Panc1 (cell line): ENCODE data around the gene OR11H6. TPM values are rescaled to one million over a fixed set of nuclear protein-coding genes. Genes with fewer than 3 reads are reported as not detected.

Source experiments
- ATAC-seq: fragments of 200-7000 bp; cut with Tn5 transposase; 2 replicates; pipeline ENCODE4 v1.9.1; 2020; ENCODE audit warnings: mild to moderate bottlenecking, moderate library complexity
- BruUV-seq: library from RNA; stranded (reverse); fragments of 400-500 nt; replicated peaks from 2 replicates; lab custom pipeline; 2021; lab: Mats Ljungman, UMichigan
- CTCF ChIA-PET: fragments of 300-600 bp; sonication (Branson Sonifier 250); formaldehyde crosslinking; loops from one replicate; lab custom pipeline; 2022; ENCODE audit warnings: antibody characterized with exemption; lab: Charles Lee
- POLR2A ChIA-PET: fragments of 300-600 bp; sonication (Branson Sonifier 250); formaldehyde crosslinking; loops from one replicate; lab custom pipeline; 2022; ENCODE audit warnings: antibody characterized with exemption; lab: Charles Lee
- DNase-seq: peaks from one replicate; pipeline ENCODE4 v3.0.0-alpha.2; 2010; ENCODE audit warnings: low read depth, low spot score
- H3K27ac ChIP-seq: 2 replicates; pipeline ENCODE4 v1.5.1; 2011; ENCODE audit warnings: mild to moderate bottlenecking, low read length, inconsistent platforms
- H3K27me3 ChIP-seq: fragments of 200-500 bp; sonication (Bioruptor generic); 2 replicates; pipeline ENCODE4 v1.6.0; 2014; ENCODE audit warnings: low read length, inconsistent platforms; ENCODE audit not compliant: control insufficient read depth, insufficient read depth
- H3K36me3 ChIP-seq: fragments of 200-500 bp; sonication (Bioruptor generic); 2 replicates; pipeline ENCODE4 v1.5.1; 2014; ENCODE audit warnings: inconsistent platforms, mild to moderate bottlenecking, low read length, moderate library complexity; ENCODE audit not compliant: control insufficient read depth, insufficient read depth
- H3K4me1 ChIP-seq: 2 replicates; pipeline ENCODE4 v1.5.1; 2011; ENCODE audit warnings: inconsistent platforms, mild to moderate bottlenecking, low read length, moderate library complexity; ENCODE audit not compliant: control insufficient read depth, insufficient read depth
- H3K4me3 ChIP-seq, 2 experiments: 2 replicates each; pipeline ENCODE4 v1.5.1; 2011 to 2012; ENCODE audit warnings: low read depth in 2 of 2, low read length in 2 of 2, mild to moderate bottlenecking in 2 of 2, inconsistent platforms in 1 of 2, moderate library complexity in 1 of 2
- H3K9me3 ChIP-seq: fragments of 200-500 bp; sonication (Bioruptor generic); 2 replicates; pipeline ENCODE4 v1.5.1; 2014; ENCODE audit warnings: low read depth, mild to moderate bottlenecking, inconsistent platforms, low read length, moderate library complexity; ENCODE audit not compliant: control insufficient read depth, insufficient read depth
- POLR2AphosphoS5 ChIP-seq: IDR thresholded peaks from 2 replicates; pipeline ENCODE4 v1.6.1; 2012; ENCODE audit warnings: mild to moderate bottlenecking, low read depth, low read length, moderate library complexity
- SIN3A ChIP-seq: IDR thresholded peaks from 2 replicates; pipeline ENCODE4 v1.6.1; 2012; ENCODE audit warnings: low read depth, mild to moderate bottlenecking, low read length, moderate library complexity, borderline replicate concordance; ENCODE audit not compliant: insufficient read depth
- TCF7L2 ChIP-seq: IDR thresholded peaks from 2 replicates; pipeline ENCODE4 v1.6.1; 2011; ENCODE audit warnings: mild to moderate bottlenecking, low read depth, low read length, inconsistent platforms
- in situ Hi-C: cut with HindIII; loops from 2 replicates; pipeline ENCODE4 v1.10.0; 2016; ENCODE audit warnings: low sequenced_read_pairs, low pct_unique_long_range_greater_than_20kb
- intact Hi-C: fragments of 100-400 bp; cut with micrococcal nuclease; formaldehyde crosslinking; loops from one replicate; pipeline ENCODE4 v1.10.0; 2022; ENCODE audit not compliant: unreplicated experiment
- total RNA-seq: library from RNA; stranded (reverse); gene quantifications from one replicate; pipeline ENCODE4 v1.2.1, GENCODE V29; 2021; ENCODE audit not compliant: unreplicated experiment
- TF ChIP-seq, protein P1 (sequence below), 2 experiments: IDR thresholded peaks; 2 replicates each; pipeline ENCODE4 v1.6.1; 2011 to 2012; ENCODE audit warnings: low read depth in 2 of 2, control low read depth in 1 of 2, low read length in 1 of 2, mild to moderate bottlenecking in 1 of 2, moderate library complexity in 1 of 2; ENCODE audit not compliant: insufficient read depth in 1 of 2
- TF ChIP-seq, protein P2 (sequence below): fragments of 450-650 bp; IDR thresholded peaks from 2 replicates; pipeline ENCODE4 v1.5.1; 2017; ENCODE audit warnings: mild to moderate bottlenecking

The OR11H6 gene
- total RNA-seq, 1 experiment from 2014 or later: not detected

DNA sequence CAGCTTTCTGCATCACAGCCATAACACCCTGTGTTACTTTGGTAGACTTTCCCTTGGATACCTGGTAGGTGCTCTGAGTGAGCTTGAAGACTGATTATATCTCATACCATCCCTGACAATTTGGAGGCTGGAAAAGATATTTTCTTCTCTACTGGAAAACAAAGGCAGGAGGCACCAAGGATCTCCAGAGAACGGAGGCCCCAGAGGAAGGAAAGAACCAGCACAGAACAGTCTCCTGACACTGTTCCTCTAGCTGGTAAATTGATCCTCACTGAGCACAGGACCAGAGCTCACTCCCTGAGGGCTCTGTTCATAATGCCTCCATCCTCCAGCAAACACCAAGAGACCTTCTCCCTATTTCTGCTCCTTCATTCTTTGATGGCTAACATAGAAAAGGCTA lies 32.9 kb upstream of the OR11H6 start, which contains the start of gene OR11G2:
Gene OR11G2 (plus strand): TSS at position 301 of the 400 bp plus-strand sequence. CDS start 6,542 bp downstream, outside the sequence.
- ChIA-PET POLR2A (no interaction called here), CTCF (no interaction called here)
- Histone ChIP-seq H3K27ac (no peak within 1 kb of the TSS), H3K9me3 (no peaks in the 10 kb centered on the region), H3K4me3 (no peak within 1 kb of the TSS), H3K27me3 (no peaks in the 10 kb centered on the region), H3K36me3 (no peaks in the 10 kb centered on the region), H3K4me1 (no peaks in the 10 kb centered on the region)
- no peak for DNase-seq
- intact Hi-C loops (no loop called here), in situ Hi-C loops (no loop called here)
- no peak for ATAC-seq
- TF ChIP-seq POLR2AphosphoS5: no peak
- TF ChIP-seq, protein P1, sequence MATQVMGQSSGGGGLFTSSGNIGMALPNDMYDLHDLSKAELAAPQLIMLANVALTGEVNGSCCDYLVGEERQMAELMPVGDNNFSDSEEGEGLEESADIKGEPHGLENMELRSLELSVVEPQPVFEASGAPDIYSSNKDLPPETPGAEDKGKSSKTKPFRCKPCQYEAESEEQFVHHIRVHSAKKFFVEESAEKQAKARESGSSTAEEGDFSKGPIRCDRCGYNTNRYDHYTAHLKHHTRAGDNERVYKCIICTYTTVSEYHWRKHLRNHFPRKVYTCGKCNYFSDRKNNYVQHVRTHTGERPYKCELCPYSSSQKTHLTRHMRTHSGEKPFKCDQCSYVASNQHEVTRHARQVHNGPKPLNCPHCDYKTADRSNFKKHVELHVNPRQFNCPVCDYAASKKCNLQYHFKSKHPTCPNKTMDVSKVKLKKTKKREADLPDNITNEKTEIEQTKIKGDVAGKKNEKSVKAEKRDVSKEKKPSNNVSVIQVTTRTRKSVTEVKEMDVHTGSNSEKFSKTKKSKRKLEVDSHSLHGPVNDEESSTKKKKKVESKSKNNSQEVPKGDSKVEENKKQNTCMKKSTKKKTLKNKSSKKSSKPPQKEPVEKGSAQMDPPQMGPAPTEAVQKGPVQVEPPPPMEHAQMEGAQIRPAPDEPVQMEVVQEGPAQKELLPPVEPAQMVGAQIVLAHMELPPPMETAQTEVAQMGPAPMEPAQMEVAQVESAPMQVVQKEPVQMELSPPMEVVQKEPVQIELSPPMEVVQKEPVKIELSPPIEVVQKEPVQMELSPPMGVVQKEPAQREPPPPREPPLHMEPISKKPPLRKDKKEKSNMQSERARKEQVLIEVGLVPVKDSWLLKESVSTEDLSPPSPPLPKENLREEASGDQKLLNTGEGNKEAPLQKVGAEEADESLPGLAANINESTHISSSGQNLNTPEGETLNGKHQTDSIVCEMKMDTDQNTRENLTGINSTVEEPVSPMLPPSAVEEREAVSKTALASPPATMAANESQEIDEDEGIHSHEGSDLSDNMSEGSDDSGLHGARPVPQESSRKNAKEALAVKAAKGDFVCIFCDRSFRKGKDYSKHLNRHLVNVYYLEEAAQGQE (IDR thresholded peaks at IDR 0.05; ENCODE audit: insufficient read depth in 1 of 2, low read depth in 2 of 2, low read length in 1 of 2): no peak
- TF ChIP-seq, protein P2, sequence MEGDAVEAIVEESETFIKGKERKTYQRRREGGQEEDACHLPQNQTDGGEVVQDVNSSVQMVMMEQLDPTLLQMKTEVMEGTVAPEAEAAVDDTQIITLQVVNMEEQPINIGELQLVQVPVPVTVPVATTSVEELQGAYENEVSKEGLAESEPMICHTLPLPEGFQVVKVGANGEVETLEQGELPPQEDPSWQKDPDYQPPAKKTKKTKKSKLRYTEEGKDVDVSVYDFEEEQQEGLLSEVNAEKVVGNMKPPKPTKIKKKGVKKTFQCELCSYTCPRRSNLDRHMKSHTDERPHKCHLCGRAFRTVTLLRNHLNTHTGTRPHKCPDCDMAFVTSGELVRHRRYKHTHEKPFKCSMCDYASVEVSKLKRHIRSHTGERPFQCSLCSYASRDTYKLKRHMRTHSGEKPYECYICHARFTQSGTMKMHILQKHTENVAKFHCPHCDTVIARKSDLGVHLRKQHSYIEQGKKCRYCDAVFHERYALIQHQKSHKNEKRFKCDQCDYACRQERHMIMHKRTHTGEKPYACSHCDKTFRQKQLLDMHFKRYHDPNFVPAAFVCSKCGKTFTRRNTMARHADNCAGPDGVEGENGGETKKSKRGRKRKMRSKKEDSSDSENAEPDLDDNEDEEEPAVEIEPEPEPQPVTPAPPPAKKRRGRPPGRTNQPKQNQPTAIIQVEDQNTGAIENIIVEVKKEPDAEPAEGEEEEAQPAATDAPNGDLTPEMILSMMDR: no peak
- no peak for TF ChIP-seq TCF7L2
- no peak for TF ChIP-seq SIN3A
- no TSS peak for BruUV-seq

DNA sequence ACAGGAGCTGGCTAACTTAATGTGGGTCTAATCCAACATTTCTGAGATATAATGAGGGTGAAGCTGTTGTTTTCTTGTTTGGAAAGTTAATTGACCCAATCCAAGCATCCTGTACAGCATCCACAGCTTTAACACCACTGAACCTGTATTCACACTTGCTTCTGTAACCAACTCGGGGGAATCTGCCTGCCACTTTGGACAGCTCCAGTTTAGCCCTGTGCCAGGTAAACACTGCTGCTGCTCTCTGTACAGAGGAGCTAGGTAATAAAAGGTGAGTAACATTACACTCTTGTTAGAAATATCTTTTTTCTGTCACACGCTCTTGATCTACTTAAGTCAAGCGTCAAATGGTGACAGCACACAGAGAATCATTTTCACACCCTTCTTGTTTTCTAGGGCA lies 32.1 kb upstream of the OR11H6 start:
- BruUV-seq: no TSS peak

More for the DNA sequence above, 32.1 kb upstream of the OR11H6 start:
- H3K4me1 ChIP-seq: no peaks in the 10 kb centered on the region
- no peaks in the 10 kb centered on the region for H3K27me3 ChIP-seq
- no peak overlapping the region for H3K4me3 ChIP-seq
- intact Hi-C loops (no loop called here), in situ Hi-C loops (no loop called here)
- no peak for DNase-seq
- H3K9me3 ChIP-seq: no peaks in the 10 kb centered on the region
- no peak overlapping the region for H3K27ac ChIP-seq
- ATAC-seq: no peak
- H3K36me3 ChIP-seq: no peaks in the 10 kb centered on the region
- TF ChIP-seq, protein P2: no peak
- no peak for TF ChIP-seq TCF7L2
- TF ChIP-seq SIN3A: no peak
- TF ChIP-seq, protein P1 (IDR thresholded peaks at IDR 0.05; ENCODE audit: insufficient read depth in 1 of 2, low read depth in 2 of 2, low read length in 1 of 2): no peak
- no peak for TF ChIP-seq POLR2AphosphoS5
- ChIA-PET POLR2A (no interaction called here), CTCF (no interaction called here)
